ENCODE results near the gene VPS16. TPM values are rescaled to one million over a fixed set of nuclear protein-coding genes. Genes with fewer than 3 reads are reported as not detected.

Gene VPS16
- total RNA-seq, 1 experiment from 2014 or later = 38.1 TPM

- TF ChIP-seq TCF7L2 (IDR thresholded peaks at IDR 0.05; ENCODE audit: borderline replicate concordance, extremely low read depth, insufficient read depth, insufficient read length) (peak; percentile 91), JUND (IDR thresholded peaks at IDR 0.05) (no peak)
- intact Hi-C loops (cut with micrococcal nuclease) = no loop called here
- H4K20me1 ChIP-seq (ENCODE audit: insufficient read depth) = no peaks in the 10 kb centered on the region
- no peaks in the 10 kb centered on the region for H3K9me3 ChIP-seq (ENCODE audit: control insufficient read depth in 1 of 2, insufficient read depth in 1 of 2, low read depth in 1 of 2, low read length in 2 of 2)
- BruUV-seq (replicated peaks) = no TSS peak
- no peak overlapping the region for H3K4me3 ChIP-seq (replicated peaks in 1 of 2; ENCODE audit: low read depth in 1 of 2, low read length in 2 of 2)
- H3K36me3 ChIP-seq (ENCODE audit: control insufficient read depth in 1 of 2, insufficient read depth in 2 of 2, low read length in 2 of 2) = no peaks in the 10 kb centered on the region
- H3K79me2 ChIP-seq (ENCODE audit: insufficient read depth, low read length) = no peaks in the 10 kb centered on the region
- peaks cover 8 to 13% of the 10 kb centered on the region in 2 experiments; a peak in 3 of 4 replicates for H3K4me1 ChIP-seq (ENCODE audit: control insufficient read depth in 1 of 2, insufficient read depth in 2 of 2, low read length in 2 of 2)
- peak overlapping the region; percentile 11; the same call in 1 of the 2 replicates for H3K4me2 ChIP-seq (ENCODE audit: low read length)
- H3K9ac ChIP-seq (ENCODE audit: low read length) = no peak overlapping the region
- H3K27ac ChIP-seq (ENCODE audit: low read depth, low read length) = no peak overlapping the region
- H3K9me2 ChIP-seq (ENCODE audit: insufficient read depth) = no peaks in the 10 kb centered on the region
- ATAC-seq (peak; percentile 81), DNase-seq (ENCODE audit: low read depth, low spot score) (no peak)
- POLR2A ChIA-PET = no interaction called here
- RAD21 ChIA-PET (ENCODE audit: low non-redundant PET in 1 of 2, low total read pairs in 2 of 2, uncharacterized antibody in 2 of 2, unreplicated experiment in 2 of 2) = no interaction called here
- peaks cover 3% of the 10 kb centered on the region; the same call in 1 of the 2 replicates for H3K27me3 ChIP-seq (ENCODE audit: insufficient read depth, low read length)
- CTCF ChIA-PET = no interaction called here
- no peak overlapping the region for H2AFZ ChIP-seq (ENCODE audit: low read depth, low read length, poor library complexity, severe bottlenecking)
Observed at GRCh38 chr20:2798814-2799213, 41.7 kb upstream of the VPS16 start.

- 0 out of 2 replicates have a peak overlapping the region, but pooled peaks have one; percentile 11 for H3K4me2 ChIP-seq (ENCODE audit: low read length)
- H3K9me3 ChIP-seq (ENCODE audit: control insufficient read depth in 1 of 2, insufficient read depth in 1 of 2, low read depth in 1 of 2, low read length in 2 of 2) = no peaks in the 10 kb centered on the region
- no TSS peak for BruUV-seq (replicated peaks)
- intact Hi-C loops (cut with micrococcal nuclease) = no loop called here
- CTCF ChIA-PET = no interaction called here
- POLR2A ChIA-PET = no interaction called here
- H3K4me1 ChIP-seq (ENCODE audit: control insufficient read depth in 1 of 2, insufficient read depth in 2 of 2, low read length in 2 of 2) = peaks cover 8 to 13% of the 10 kb centered on the region in 2 experiments; a peak in 3 of 4 replicates
- TF ChIP-seq EZH2phosphoT487 (IDR thresholded peaks at IDR 0.05; ENCODE audit: borderline replicate concordance) (no peak), SIN3A (IDR thresholded peaks at IDR 0.05; ENCODE audit: low read depth) (no peak), MAX (IDR thresholded peaks at IDR 0.05) (no peak), EGR1 (IDR thresholded peaks at IDR 0.05; ENCODE audit: low read depth) (no peak), SRF (IDR thresholded peaks at IDR 0.05; ENCODE audit: low read depth) (no peak), POLR2A (IDR thresholded peaks at IDR 0.05; ENCODE audit: borderline replicate concordance, extremely low read depth, insufficient read depth, insufficient read length) (no peak)
- no peaks in the 10 kb centered on the region for H3K9me2 ChIP-seq (ENCODE audit: insufficient read depth)
- RAD21 ChIA-PET (ENCODE audit: low non-redundant PET in 1 of 2, low total read pairs in 2 of 2, uncharacterized antibody in 2 of 2, unreplicated experiment in 2 of 2) = no interaction called here
- H3K79me2 ChIP-seq (ENCODE audit: insufficient read depth, low read length) = no peaks in the 10 kb centered on the region
- H4K20me1 ChIP-seq (ENCODE audit: insufficient read depth) = no peaks in the 10 kb centered on the region
- H2AFZ ChIP-seq (ENCODE audit: low read depth, low read length, poor library complexity, severe bottlenecking) = no peak overlapping the region
- no peak overlapping the region for H3K9ac ChIP-seq (ENCODE audit: low read length)
- ATAC-seq (peak; percentile 12; the same call in 1 of the 2 replicates), DNase-seq (ENCODE audit: low read depth, low spot score) (no peak)
- no peaks in the 10 kb centered on the region for H3K36me3 ChIP-seq (ENCODE audit: control insufficient read depth in 1 of 2, insufficient read depth in 2 of 2, low read length in 2 of 2)
- no peaks in the 10 kb centered on the region; the same call in 1 of the 2 replicates for H3K27me3 ChIP-seq (ENCODE audit: insufficient read depth, low read length)
- no peak overlapping the region for H3K27ac ChIP-seq (ENCODE audit: low read depth, low read length)
- no peak overlapping the region for H3K4me3 ChIP-seq (replicated peaks in 1 of 2; ENCODE audit: low read depth in 1 of 2, low read length in 2 of 2)
Observed at GRCh38 chr20:2799271-2799670, 41.3 kb upstream of the VPS16 start.
